GM12891 (cell line): Measurements from ENCODE around the gene C6orf163.

Experiments
- POLR2A ChIP-seq: IDR thresholded peaks from 2 replicates; pipeline ENCODE4 v1.6.1; 2011; ENCODE audit warnings: low read depth, low read length, control low read depth
- SPI1 ChIP-seq: IDR thresholded peaks from 2 replicates; pipeline ENCODE4 v1.6.1; 2011; ENCODE audit warnings: low read depth, low read length, control low read depth

GRCh38 chr6:87407561-87407900 lies 62.9 kb downstream of the C6orf163 start:
- TF ChIP-seq POLR2A: no peak
- TF ChIP-seq SPI1: no peak
